SJSA1 (cell line): Measurements from ENCODE around the gene CENPF. TPM values are rescaled to one million over a fixed set of nuclear protein-coding genes. Genes with fewer than 3 reads are reported as not detected.
"Not testable (repeated sequence)": the region's sequence is repeated elsewhere in the genome, so short reads cannot be mapped to it uniquely, and the experiment has no call there.

Experiments
- DNase-seq, 2 experiments: peaks; one replicate each; pipeline ENCODE4 v3.0.0-alpha.2; 2015 to 2020; ENCODE audit warnings: low spot score in 2 of 2, low read depth in 1 of 2
- H3K27ac ChIP-seq: fragments of 250-450 bp; sonication (Bioruptor Pico); 2 replicates; pipeline ENCODE4 v1.5.1; 2020; ENCODE audit warnings: mild to moderate bottlenecking, moderate library complexity
- H3K27me3 ChIP-seq: fragments of 250-450 bp; sonication (Bioruptor Pico); replicated peaks from 2 replicates; pipeline ENCODE4 v1.5.1; 2020; ENCODE audit warnings: mild to moderate bottlenecking, moderate library complexity
- H3K36me3 ChIP-seq: fragments of 250-450 bp; sonication (Bioruptor Pico); 2 replicates; pipeline ENCODE4 v1.5.1; 2020; ENCODE audit warnings: mild to moderate bottlenecking
- H3K4me1 ChIP-seq: fragments of 250-450 bp; sonication (Bioruptor Pico); replicated peaks from 2 replicates; pipeline ENCODE4 v1.6.1; 2021; ENCODE audit warnings: mild to moderate bottlenecking
- H3K4me3 ChIP-seq: fragments of 250-450 bp; sonication (Bioruptor Pico); 2 replicates; pipeline ENCODE4 v1.5.1; 2020; ENCODE audit warnings: mild to moderate bottlenecking
- H3K9me3 ChIP-seq: fragments of 250-450 bp; sonication (Bioruptor Pico); replicated peaks from 2 replicates; pipeline ENCODE4 v1.5.1; 2020; ENCODE audit warnings: mild to moderate bottlenecking
- total RNA-seq: library from RNA; depleted of rRNA; stranded (reverse); fragments of >200 nt; shearing (Covaris generic); gene quantifications from 2 replicates; pipeline ENCODE4 v1.2.3, GENCODE V29; 2014

CENPF gene
- total RNA-seq, 1 experiment from 2014 or later: 182 TPM

GRCh38 chr1:214590696-214591095, 12.3 kb upstream of the CENPF start:
- H3K36me3 ChIP-seq: no peaks in the 10 kb centered on the region
- no peak overlapping the region for H3K27ac ChIP-seq
- no peaks in the 10 kb centered on the region for H3K4me1 ChIP-seq
- no peak overlapping the region for H3K4me3 ChIP-seq
- no peak for DNase-seq
- no peaks in the 10 kb centered on the region for H3K9me3 ChIP-seq
- no peaks in the 10 kb centered on the region for H3K27me3 ChIP-seq

GRCh38 chr1:214591918-214592317, 11.1 kb upstream of the CENPF start:
- DNase-seq, H3K4me1 ChIP-seq, H3K36me3 ChIP-seq, H3K4me3 ChIP-seq, H3K27ac ChIP-seq, H3K27me3 ChIP-seq, H3K9me3 ChIP-seq: not testable (repeated sequence)

- H3K36me3 ChIP-seq: no peaks in the 10 kb centered on the region
- H3K27ac ChIP-seq: no peak overlapping the region
- no peaks in the 10 kb centered on the region for H3K9me3 ChIP-seq
- no peaks in the 10 kb centered on the region for H3K27me3 ChIP-seq
- no peaks in the 10 kb centered on the region for H3K4me1 ChIP-seq
- H3K4me3 ChIP-seq: no peak overlapping the region
- DNase-seq: no peak
Observed at GRCh38 chr1:214593158-214593557, 9.8 kb upstream of the CENPF start.

- Histone ChIP-seq H3K4me3 (peak overlapping the region; percentile 80), H3K27ac (peak overlapping the region; percentile 97), H3K36me3 (peaks cover 44% of the 10 kb centered on the region), H3K4me1 (peaks cover 25% of the 10 kb centered on the region), H3K9me3 (no peaks in the 10 kb centered on the region), H3K27me3 (no peaks in the 10 kb centered on the region)
- DNase-seq: peak in 1 of 2 experiments; percentile 42
Observed at GRCh38 chr1:214603819-214604252, 841 bp downstream of the CENPF start.

- Histone ChIP-seq H3K4me1 (peaks cover 25% of the 10 kb centered on the region), H3K27ac (peak overlapping the region; percentile 97), H3K9me3 (no peaks in the 10 kb centered on the region), H3K27me3 (no peaks in the 10 kb centered on the region), H3K4me3 (peak overlapping the region; percentile 80), H3K36me3 (peaks cover 50% of the 10 kb centered on the region)
- DNase-seq: peak in 1 of 2 experiments; percentile 40
Observed at GRCh38 chr1:214604523-214604922, 1.5 kb downstream of the CENPF start.

GRCh38 chr1:214605484-214605883, 2.5 kb downstream of the CENPF start:
- H3K27me3 ChIP-seq, H3K27ac ChIP-seq, H3K4me3 ChIP-seq, DNase-seq, H3K9me3 ChIP-seq: not testable (repeated sequence)
- peaks cover 25% of the 10 kb centered on the region for H3K4me1 ChIP-seq
- H3K36me3 ChIP-seq: peaks cover 59% of the 10 kb centered on the region

GRCh38 chr1:214605933-214606925, 3.2 kb downstream of the CENPF start:
- H3K4me3 ChIP-seq: not testable (repeated sequence)
- peaks cover 24% of the 10 kb centered on the region for H3K4me1 ChIP-seq

GRCh38 chr1:214607492-214608215, 4.7 kb downstream of the CENPF start:
- not testable (repeated sequence) for H3K4me3 ChIP-seq, H3K27me3 ChIP-seq, DNase-seq

More at GRCh38 chr1:214605933-214606925, 3.2 kb downstream of the CENPF start:
- not testable (repeated sequence) for H3K27ac ChIP-seq, DNase-seq, H3K27me3 ChIP-seq, H3K9me3 ChIP-seq
- peaks cover 66% of the 10 kb centered on the region for H3K36me3 ChIP-seq

GRCh38 chr1:214608216-214608783, 5.3 kb downstream of the CENPF start:
- DNase-seq: not testable (repeated sequence)

More at GRCh38 chr1:214607492-214608215, 4.7 kb downstream of the CENPF start:
- Histone ChIP-seq H3K4me1 (peaks cover 11% of the 10 kb centered on the region), H3K36me3 (peaks cover 70% of the 10 kb centered on the region)
- not testable (repeated sequence) for H3K27ac ChIP-seq, H3K9me3 ChIP-seq

GRCh38 chr1:214608817-214609216, 5.8 kb downstream of the CENPF start:
- H3K27ac ChIP-seq, H3K9me3 ChIP-seq, H3K4me3 ChIP-seq, H3K27me3 ChIP-seq, DNase-seq: not testable (repeated sequence)
- Histone ChIP-seq H3K4me1 (peaks cover 21% of the 10 kb centered on the region), H3K36me3 (peaks cover 72% of the 10 kb centered on the region)

More at GRCh38 chr1:214608216-214608783, 5.3 kb downstream of the CENPF start:
- Histone ChIP-seq H3K36me3 (peaks cover 72% of the 10 kb centered on the region), H3K4me1 (peaks cover 17% of the 10 kb centered on the region)
- not testable (repeated sequence) for H3K4me3 ChIP-seq, H3K27me3 ChIP-seq, H3K27ac ChIP-seq, H3K9me3 ChIP-seq

- H3K4me3 ChIP-seq: no peak overlapping the region
- peaks cover 70% of the 10 kb centered on the region for H3K36me3 ChIP-seq
- H3K9me3 ChIP-seq: peaks cover 4% of the 10 kb centered on the region; the same call in 1 of the 2 replicates
- H3K27ac ChIP-seq: no peak overlapping the region
- peaks cover 23% of the 10 kb centered on the region for H3K4me1 ChIP-seq
- no peaks in the 10 kb centered on the region for H3K27me3 ChIP-seq
- no peak for DNase-seq
Observed at GRCh38 chr1:214609692-214610091, 6.7 kb downstream of the CENPF start.

- peaks cover 70% of the 10 kb centered on the region for H3K36me3 ChIP-seq
Observed at GRCh38 chr1:214610136-214610535, 7.1 kb downstream of the CENPF start.

GRCh38 chr1:214615109-214615508, 12.1 kb downstream of the CENPF start:
- Histone ChIP-seq H3K36me3 (peaks cover 77% of the 10 kb centered on the region), H3K4me3 (no peak overlapping the region), H3K27ac (0 out of 2 replicates have a peak overlapping the region, but pooled peaks have one; percentile 3), H3K4me1 (peaks cover 32% of the 10 kb centered on the region), H3K27me3 (no peaks in the 10 kb centered on the region), H3K9me3 (peaks cover 4% of the 10 kb centered on the region; the same call in 1 of the 2 replicates)
- no peak for DNase-seq

More at GRCh38 chr1:214610136-214610535, 7.1 kb downstream of the CENPF start:
- H3K9me3 ChIP-seq, H3K27ac ChIP-seq, H3K4me3 ChIP-seq, DNase-seq, H3K27me3 ChIP-seq: not testable (repeated sequence)
- H3K4me1 ChIP-seq: peaks cover 23% of the 10 kb centered on the region
